ENCODE measurements around the gene ATG14.

DNA sequence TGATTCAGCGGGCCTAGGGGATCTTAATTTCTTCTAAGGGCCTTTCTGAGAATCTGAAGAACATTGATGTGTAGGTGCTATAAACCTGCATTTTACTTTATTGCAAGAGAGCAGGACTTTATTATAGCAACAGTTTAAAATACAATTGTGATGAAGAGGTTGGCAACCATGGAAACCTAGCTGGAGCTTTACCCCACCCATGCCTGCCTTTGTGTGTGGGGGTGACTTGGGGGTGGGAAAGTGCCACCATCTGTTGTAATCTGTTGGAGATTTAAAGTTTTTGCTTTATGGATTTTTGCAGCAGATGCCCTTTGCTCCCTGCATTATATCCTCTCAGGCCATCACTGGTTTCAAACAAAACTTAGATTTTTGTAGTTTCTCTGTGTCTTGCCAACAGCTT lies 64.6 kb downstream of the ATG14 start:
- no peak for TF ChIP-seq POLR2A (IDR thresholded peaks at IDR 0.05)
- TF ChIP-seq, protein P1, sequence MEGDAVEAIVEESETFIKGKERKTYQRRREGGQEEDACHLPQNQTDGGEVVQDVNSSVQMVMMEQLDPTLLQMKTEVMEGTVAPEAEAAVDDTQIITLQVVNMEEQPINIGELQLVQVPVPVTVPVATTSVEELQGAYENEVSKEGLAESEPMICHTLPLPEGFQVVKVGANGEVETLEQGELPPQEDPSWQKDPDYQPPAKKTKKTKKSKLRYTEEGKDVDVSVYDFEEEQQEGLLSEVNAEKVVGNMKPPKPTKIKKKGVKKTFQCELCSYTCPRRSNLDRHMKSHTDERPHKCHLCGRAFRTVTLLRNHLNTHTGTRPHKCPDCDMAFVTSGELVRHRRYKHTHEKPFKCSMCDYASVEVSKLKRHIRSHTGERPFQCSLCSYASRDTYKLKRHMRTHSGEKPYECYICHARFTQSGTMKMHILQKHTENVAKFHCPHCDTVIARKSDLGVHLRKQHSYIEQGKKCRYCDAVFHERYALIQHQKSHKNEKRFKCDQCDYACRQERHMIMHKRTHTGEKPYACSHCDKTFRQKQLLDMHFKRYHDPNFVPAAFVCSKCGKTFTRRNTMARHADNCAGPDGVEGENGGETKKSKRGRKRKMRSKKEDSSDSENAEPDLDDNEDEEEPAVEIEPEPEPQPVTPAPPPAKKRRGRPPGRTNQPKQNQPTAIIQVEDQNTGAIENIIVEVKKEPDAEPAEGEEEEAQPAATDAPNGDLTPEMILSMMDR (IDR thresholded peaks at IDR 0.05) = no peak
- no peak for TF ChIP-seq POLR2AphosphoS5 (IDR thresholded peaks at IDR 0.05)

Measured in prostate gland (tissue), 2 donors.